CD4-positive, alpha-beta memory T cell (primary cell): ENCODE results near the gene TANGO6. TPM values are rescaled to one million over a fixed set of nuclear protein-coding genes. Genes with fewer than 3 reads are reported as not detected.

Experiments used
- CTCF ChIA-PET: fragments of 350-600 bp; sonication (Branson Sonifier 250); formaldehyde crosslinking; loops from one replicate; lab custom pipeline; 2021; ENCODE audit warnings: inconsistent platforms; ENCODE audit not compliant: partially characterized antibody; lab: Charles Lee
- POLR2A ChIA-PET: fragments of 350-600 bp; sonication (Branson Sonifier 250); formaldehyde crosslinking; loops from one replicate; lab custom pipeline; 2021; ENCODE audit not compliant: partially characterized antibody; lab: Charles Lee
- DNase-seq, 5 donors: peaks; one replicate each; pipeline versions ENCODE4 v3.0.0 to v3.0.0-alpha.2; 2020 to 2022; ENCODE audit warnings: mixed read lengths in 1 of 5
- H3K27ac ChIP-seq: one replicate; pipeline ENCODE4 v1.7.0; 2013; ENCODE audit warnings: low read depth, low read length
- H3K27me3 ChIP-seq: 2 replicates; pipeline ENCODE4 v1.7.0; 2013; ENCODE audit warnings: mild to moderate bottlenecking, low read length, moderate library complexity; ENCODE audit not compliant: insufficient read depth
- H3K36me3 ChIP-seq: 2 replicates; pipeline ENCODE4 v1.7.0; 2013; ENCODE audit warnings: mild to moderate bottlenecking, low read length, moderate library complexity; ENCODE audit not compliant: insufficient read depth
- H3K4me1 ChIP-seq: 2 replicates; pipeline ENCODE4 v1.7.0; 2013; ENCODE audit warnings: mild to moderate bottlenecking, low read length, moderate library complexity; ENCODE audit not compliant: insufficient read depth
- H3K4me3 ChIP-seq, 2 donors: one replicate each; pipeline ENCODE4 v1.7.0; 2013; ENCODE audit warnings: low read length in 2 of 2, mild to moderate bottlenecking in 1 of 2
- H3K9me3 ChIP-seq, 2 donors: one replicate each; pipeline ENCODE4 v1.7.0; 2013; ENCODE audit warnings: low read length in 2 of 2, control low read depth in 1 of 2; ENCODE audit not compliant: control insufficient read depth in 1 of 2
- H3K27ac Mint-ChIP-seq, 7 donors: one replicate each; pipeline ENCODE4 v1.8.0; 2020 to 2021; ENCODE audit warnings: mixed read lengths in 7 of 7, mild to moderate bottlenecking in 6 of 7, inconsistent platforms in 3 of 7, moderate library complexity in 3 of 7
- H3K27me3 Mint-ChIP-seq, 2 donors: one replicate each; pipeline ENCODE4 v1.8.0; 2020 to 2021; ENCODE audit warnings: mixed read lengths in 2 of 2
- H3K36me3 Mint-ChIP-seq, 2 donors: one replicate each; pipeline ENCODE4 v1.8.0; 2020 to 2021; ENCODE audit warnings: mixed read lengths in 2 of 2, inconsistent platforms in 1 of 2, mild to moderate bottlenecking in 1 of 2
- H3K4me1 Mint-ChIP-seq, 4 donors: one replicate each; pipeline ENCODE4 v1.8.0; 2020 to 2021; ENCODE audit warnings: mixed read lengths in 4 of 4, mild to moderate bottlenecking in 1 of 4
- H3K4me3 Mint-ChIP-seq, 8 donors: one replicate each; pipeline ENCODE4 v1.8.0; 2020 to 2021; ENCODE audit warnings: mixed read lengths in 8 of 8, mild to moderate bottlenecking in 7 of 8, moderate library complexity in 6 of 8, inconsistent platforms in 3 of 8
- H3K9me3 Mint-ChIP-seq, 8 donors: one replicate each; pipeline ENCODE4 v1.8.0; 2020 to 2021; ENCODE audit warnings: mixed read lengths in 8 of 8, mild to moderate bottlenecking in 5 of 8, inconsistent platforms in 3 of 8, moderate library complexity in 1 of 8
- intact Hi-C: fragments of 100-400 bp; cut with micrococcal nuclease; formaldehyde crosslinking; loops from one replicate; pipeline ENCODE4 v1.15.1; 2023
- polyA plus RNA-seq, 2 donors: library from polyadenylated mRNA; unstranded; fragments of 300-500 nt; fragmentation: Illumina TruSeq; gene quantifications; one replicate each; pipeline ENCODE4 v1.2.3, GENCODE V29; 2021
- total RNA-seq, 2 experiments: library from RNA; stranded (reverse); gene quantifications; one replicate each; pipeline ENCODE4 v1.2.3, GENCODE V29; 2021

The TANGO6 gene
- total and polyA plus RNA-seq, 4 experiments from 2014 or later = 12.2 to 38.1 (median 26.0) TPM

- POLR2A ChIA-PET = no interaction called here
- Mint-ChIP-seq H3K36me3 (peaks cover 27 to 46% of the 10 kb centered on the region in 2 donors), H3K9me3 (no peaks in the 10 kb centered on the region), H3K4me1 (peaks cover 0 to 1% (median 0%) of the 10 kb centered on the region in 4 donors), H3K27ac (no peak overlapping the region), H3K27me3 (no peaks in the 10 kb centered on the region), H3K4me3 (no peak overlapping the region)
- intact Hi-C loops = no loop called here
- Histone ChIP-seq H3K27me3 (no peaks in the 10 kb centered on the region), H3K9me3 (no peaks in the 10 kb centered on the region), H3K4me3 (no peak overlapping the region), H3K4me1 (no peaks in the 10 kb centered on the region), H3K27ac (no peak overlapping the region), H3K36me3 (peaks cover 4% of the 10 kb centered on the region)
- DNase-seq = no peak
- CTCF ChIA-PET = no interaction called here
Observed at GRCh38 chr16:68884861-68885720, 41.8 kb downstream of the TANGO6 start.

GRCh38 chr16:68887107-68887506, 43.8 kb downstream of the TANGO6 start:
- Mint-ChIP-seq H3K9me3 (no peaks in the 10 kb centered on the region), H3K27ac (no peak overlapping the region), H3K4me1 (peaks cover 0 to 4% (median 3%) of the 10 kb centered on the region in 4 donors), H3K36me3 (peaks cover 19 to 33% of the 10 kb centered on the region in 2 donors), H3K4me3 (no peak overlapping the region), H3K27me3 (no peaks in the 10 kb centered on the region)
- no peak for DNase-seq
- H3K4me1 ChIP-seq = no peaks in the 10 kb centered on the region
- H3K27me3 ChIP-seq = no peaks in the 10 kb centered on the region
- H3K36me3 ChIP-seq = peaks cover 1% of the 10 kb centered on the region
- intact Hi-C loops = no loop called here
- H3K27ac ChIP-seq = no peak overlapping the region
- H3K4me3 ChIP-seq = no peak overlapping the region
- ChIA-PET CTCF (no interaction called here), POLR2A (no interaction called here)
- H3K9me3 ChIP-seq = no peaks in the 10 kb centered on the region

- Mint-ChIP-seq H3K4me3 (no peak overlapping the region), H3K36me3 (peaks cover 23 to 29% of the 10 kb centered on the region in 2 donors), H3K27ac (no peak overlapping the region), H3K9me3 (no peaks in the 10 kb centered on the region), H3K4me1 (peaks cover 0 to 4% (median 3%) of the 10 kb centered on the region in 4 donors), H3K27me3 (no peaks in the 10 kb centered on the region)
- DNase-seq = no peak
- H3K27me3 ChIP-seq = no peaks in the 10 kb centered on the region
- intact Hi-C loops = no loop called here
- no peak overlapping the region for H3K4me3 ChIP-seq
- H3K9me3 ChIP-seq = no peaks in the 10 kb centered on the region
- H3K4me1 ChIP-seq = no peaks in the 10 kb centered on the region
- POLR2A ChIA-PET = no interaction called here
- peaks cover 3% of the 10 kb centered on the region for H3K36me3 ChIP-seq
- H3K27ac ChIP-seq = no peak overlapping the region
- CTCF ChIA-PET = no interaction called here
Observed at GRCh38 chr16:68889508-68890150, 46.3 kb downstream of the TANGO6 start.

GRCh38 chr16:68892214-68892613, 48.9 kb downstream of the TANGO6 start:
- Histone ChIP-seq H3K4me3 (no peak overlapping the region), H3K9me3 (no peaks in the 10 kb centered on the region), H3K4me1 (no peaks in the 10 kb centered on the region), H3K27ac (no peak overlapping the region), H3K36me3 (peaks cover 3% of the 10 kb centered on the region), H3K27me3 (no peaks in the 10 kb centered on the region)
- peaks cover 19 to 22% of the 10 kb centered on the region in 2 donors for H3K36me3 Mint-ChIP-seq
- intact Hi-C loops = no loop called here
- H3K9me3 Mint-ChIP-seq = no peaks in the 10 kb centered on the region
- no peaks in the 10 kb centered on the region for H3K27me3 Mint-ChIP-seq
- no peak overlapping the region for H3K27ac Mint-ChIP-seq
- DNase-seq = no peak
- POLR2A ChIA-PET = no interaction called here
- H3K4me3 Mint-ChIP-seq = no peak overlapping the region
- peaks cover 0 to 4% (median 3%) of the 10 kb centered on the region in 4 donors for H3K4me1 Mint-ChIP-seq
- CTCF ChIA-PET = no interaction called here

- Mint-ChIP-seq H3K27me3 (no peaks in the 10 kb centered on the region), H3K27ac (no peak overlapping the region), H3K4me1 (peaks cover 0 to 4% (median 3%) of the 10 kb centered on the region in 4 donors), H3K36me3 (peaks cover 19 to 23% of the 10 kb centered on the region in 2 donors), H3K9me3 (no peaks in the 10 kb centered on the region), H3K4me3 (no peak overlapping the region)
- POLR2A ChIA-PET = no interaction called here
- no peak for DNase-seq
- Histone ChIP-seq H3K27me3 (no peaks in the 10 kb centered on the region), H3K36me3 (peaks cover 4% of the 10 kb centered on the region), H3K4me1 (no peaks in the 10 kb centered on the region), H3K27ac (no peak overlapping the region), H3K9me3 (no peaks in the 10 kb centered on the region), H3K4me3 (no peak overlapping the region)
- intact Hi-C loops = no loop called here
- CTCF ChIA-PET = no interaction called here
Observed at GRCh38 chr16:68892898-68893297, 49.6 kb downstream of the TANGO6 start.

- Histone ChIP-seq H3K36me3 (peaks cover 9% of the 10 kb centered on the region), H3K27me3 (no peaks in the 10 kb centered on the region), H3K27ac (no peak overlapping the region), H3K4me1 (no peaks in the 10 kb centered on the region), H3K4me3 (no peak overlapping the region), H3K9me3 (no peaks in the 10 kb centered on the region)
- Mint-ChIP-seq H3K4me1 (peaks cover 0 to 4% (median 3%) of the 10 kb centered on the region in 4 donors), H3K36me3 (peaks cover 22 to 23% of the 10 kb centered on the region in 2 donors), H3K4me3 (no peak overlapping the region), H3K9me3 (no peaks in the 10 kb centered on the region), H3K27ac (no peak overlapping the region), H3K27me3 (no peaks in the 10 kb centered on the region)
- POLR2A ChIA-PET = no interaction called here
- intact Hi-C loops = no loop called here
- CTCF ChIA-PET = no interaction called here
- no peak for DNase-seq
Observed at GRCh38 chr16:68893710-68894705, 50.7 kb downstream of the TANGO6 start.
